Activated CD8-positive, alpha-beta memory T cell treated with anti-CD3 and anti-CD28 coated beads, Interleukin-2, amount 10 ng/mL, durations not matched to agents 7 days and 5 days (primary cell): ENCODE measurements around the gene SLC13A1. TPM values are rescaled to one million over a fixed set of nuclear protein-coding genes. Genes with fewer than 3 reads are reported as not detected.

Source experiments
- ATAC-seq: fragments of 150-1000 bp; cut with Tn5 transposase; one replicate; pipeline ENCODE4 v1.10.0; 2021; ENCODE audit warnings: moderate library complexity
- CTCF ChIA-PET: fragments of 350-600 bp; sonication (Branson Sonifier 250); formaldehyde crosslinking; loops from one replicate; lab custom pipeline; 2021; ENCODE audit warnings: antibody characterized with exemption; lab: Charles Lee
- DNase-seq: peaks from one replicate; pipeline ENCODE4 v3.0.0-alpha.2; 2020
- H3K27ac Mint-ChIP-seq: one replicate; pipeline ENCODE4 v1.8.0; 2021; ENCODE audit warnings: mild to moderate bottlenecking, mixed read lengths
- H3K27me3 Mint-ChIP-seq: one replicate; pipeline ENCODE4 v1.8.0; 2021; ENCODE audit warnings: mixed read lengths
- H3K36me3 Mint-ChIP-seq: one replicate; pipeline ENCODE4 v1.8.0; 2021; ENCODE audit warnings: mild to moderate bottlenecking, mixed read lengths
- H3K4me1 Mint-ChIP-seq: one replicate; pipeline ENCODE4 v1.8.0; 2021; ENCODE audit warnings: mixed read lengths
- H3K4me3 Mint-ChIP-seq: one replicate; pipeline ENCODE4 v1.8.0; 2021; ENCODE audit warnings: mild to moderate bottlenecking, moderate library complexity, mixed read lengths
- H3K9me3 Mint-ChIP-seq: one replicate; pipeline ENCODE4 v1.8.0; 2022; ENCODE audit warnings: low read depth, mixed read lengths
- total RNA-seq, 2 experiments: library from RNA; stranded (reverse); gene quantifications; one replicate each; pipeline ENCODE4 v1.2.3, GENCODE V29; 2021

SLC13A1 gene
- total RNA-seq, 2 experiments from 2014 or later: not detected

DNA sequence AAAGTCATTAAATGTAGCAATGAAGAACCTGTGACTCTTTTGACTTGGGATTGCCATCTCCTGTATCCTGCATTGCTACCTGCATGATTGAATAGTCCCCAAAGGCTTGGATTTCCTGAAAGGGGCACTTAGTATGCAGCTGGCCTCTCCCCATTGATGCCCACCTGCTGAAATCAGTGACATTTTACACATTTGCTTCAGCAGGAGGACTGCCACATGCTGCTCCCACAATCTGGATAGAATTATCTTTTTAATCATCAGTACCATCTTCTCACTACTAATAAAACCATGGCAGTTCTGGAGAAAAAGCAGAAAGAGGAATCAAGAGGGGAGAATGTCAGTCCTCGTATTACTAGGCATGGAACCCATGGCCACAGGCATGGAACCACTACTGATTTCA lies 67.8 kb downstream of the SLC13A1 start:
- ATAC-seq (no peak), DNase-seq (no peak)
- H3K9me3 Mint-ChIP-seq: peaks cover 10% of the 10 kb centered on the region
- no peak overlapping the region for H3K27ac Mint-ChIP-seq
- no peaks in the 10 kb centered on the region for H3K27me3 Mint-ChIP-seq
- H3K36me3 Mint-ChIP-seq: no peaks in the 10 kb centered on the region
- CTCF ChIA-PET: no interaction called here
- H3K4me1 Mint-ChIP-seq: no peaks in the 10 kb centered on the region
- no peak overlapping the region for H3K4me3 Mint-ChIP-seq

DNA sequence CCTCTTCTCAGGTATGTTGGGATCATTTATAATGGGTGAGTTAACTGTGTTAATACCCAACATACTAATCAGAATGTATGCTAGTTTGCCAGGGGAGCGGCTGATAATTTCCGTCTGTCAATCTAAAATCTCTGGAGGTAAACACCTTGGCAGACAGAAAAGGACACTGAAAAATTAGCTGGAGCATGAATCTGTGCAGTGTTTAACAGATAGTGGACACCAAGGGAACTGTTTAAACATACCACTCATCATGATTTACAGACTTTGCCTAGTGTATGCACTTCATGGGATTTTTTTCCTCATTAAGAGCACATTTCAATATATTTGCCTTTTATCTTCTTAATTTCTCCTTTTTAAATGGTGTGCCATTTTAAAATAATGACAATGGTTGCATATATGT lies 68.2 kb downstream of the SLC13A1 start:
- H3K4me1 Mint-ChIP-seq: no peaks in the 10 kb centered on the region

DNA sequence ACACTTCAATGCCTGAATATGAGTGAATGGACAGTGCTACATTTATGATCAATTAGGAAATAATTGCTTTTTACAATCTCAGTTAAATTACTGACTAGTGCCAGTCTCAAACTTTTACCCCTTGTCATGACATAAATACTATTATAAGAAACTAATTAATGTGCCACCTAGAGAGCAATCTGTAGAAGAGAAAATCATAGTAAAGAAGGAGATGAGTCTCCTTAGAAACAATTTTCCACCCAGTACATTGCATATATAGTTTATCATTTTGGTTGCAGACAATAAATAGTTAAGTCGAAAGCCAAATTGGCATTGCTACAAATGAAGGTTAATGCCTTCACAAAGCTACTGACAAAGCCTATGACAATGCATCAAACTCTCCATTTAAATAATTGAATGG lies 68.6 kb downstream of the SLC13A1 start:
- Mint-ChIP-seq H3K4me3 (no peak overlapping the region), H3K9me3 (peaks cover 10% of the 10 kb centered on the region), H3K27ac (no peak overlapping the region), H3K27me3 (no peaks in the 10 kb centered on the region), H3K36me3 (no peaks in the 10 kb centered on the region), H3K4me1 (no peaks in the 10 kb centered on the region)
- ATAC-seq (no peak), DNase-seq (no peak)
- CTCF ChIA-PET: no interaction called here

More for the DNA sequence above, 68.2 kb downstream of the SLC13A1 start:
- Mint-ChIP-seq H3K27ac (no peak overlapping the region), H3K4me3 (no peak overlapping the region), H3K27me3 (no peaks in the 10 kb centered on the region), H3K36me3 (no peaks in the 10 kb centered on the region), H3K9me3 (peaks cover 10% of the 10 kb centered on the region)
- CTCF ChIA-PET: no interaction called here
- DNase-seq (no peak), ATAC-seq (no peak)

DNA sequence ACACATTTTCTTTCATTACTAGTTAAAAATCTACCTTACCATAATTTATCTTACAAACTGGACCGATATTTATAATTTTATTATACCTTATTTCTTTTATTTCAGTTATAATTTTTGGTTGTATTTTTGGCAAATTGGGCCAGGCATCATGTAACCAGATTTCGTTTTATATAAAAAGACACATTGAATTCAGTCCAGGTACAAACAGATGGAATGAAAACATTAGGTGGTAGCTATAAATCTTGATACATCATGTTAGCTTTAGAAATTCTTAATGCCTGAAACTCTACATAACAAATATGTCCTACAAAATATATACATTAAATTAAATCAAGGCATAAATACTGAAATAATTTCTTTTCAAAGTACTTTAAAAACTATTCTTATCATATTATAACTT lies 73.1 kb downstream of the SLC13A1 start:
- no peak for DNase-seq
- no peak overlapping the region for H3K4me3 Mint-ChIP-seq
- peaks cover 8% of the 10 kb centered on the region for H3K9me3 Mint-ChIP-seq
- no peaks in the 10 kb centered on the region for H3K4me1 Mint-ChIP-seq
- CTCF ChIA-PET: no interaction called here
- H3K27me3 Mint-ChIP-seq: no peaks in the 10 kb centered on the region
- no peaks in the 10 kb centered on the region for H3K36me3 Mint-ChIP-seq
- no peak for ATAC-seq
- no peak overlapping the region for H3K27ac Mint-ChIP-seq

DNA sequence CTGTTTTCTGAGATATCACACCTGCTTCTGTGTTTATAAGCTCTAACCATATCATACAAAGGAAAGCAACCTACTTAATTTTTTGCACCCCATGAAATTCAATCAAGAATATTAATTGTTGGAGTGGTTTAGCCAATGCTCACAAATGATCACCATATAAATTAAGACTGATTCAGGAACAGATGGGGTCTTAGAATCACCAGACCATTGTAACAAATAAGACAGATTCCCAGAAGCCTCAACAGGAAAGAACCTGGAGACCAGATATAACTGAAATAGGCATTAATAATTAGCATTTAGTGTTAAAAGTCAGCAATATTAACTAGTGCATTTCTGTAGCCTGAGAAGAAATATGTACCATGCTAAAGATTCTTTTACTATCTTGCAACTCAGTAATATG lies 73.6 kb downstream of the SLC13A1 start:
- H3K9me3 Mint-ChIP-seq: peaks cover 8% of the 10 kb centered on the region
- DNase-seq (no peak), ATAC-seq (no peak)
- H3K4me3 Mint-ChIP-seq: no peak overlapping the region
- H3K4me1 Mint-ChIP-seq: no peaks in the 10 kb centered on the region
- H3K27ac Mint-ChIP-seq: no peak overlapping the region
- H3K27me3 Mint-ChIP-seq: no peaks in the 10 kb centered on the region
- CTCF ChIA-PET: no interaction called here
- H3K36me3 Mint-ChIP-seq: no peaks in the 10 kb centered on the region

DNA sequence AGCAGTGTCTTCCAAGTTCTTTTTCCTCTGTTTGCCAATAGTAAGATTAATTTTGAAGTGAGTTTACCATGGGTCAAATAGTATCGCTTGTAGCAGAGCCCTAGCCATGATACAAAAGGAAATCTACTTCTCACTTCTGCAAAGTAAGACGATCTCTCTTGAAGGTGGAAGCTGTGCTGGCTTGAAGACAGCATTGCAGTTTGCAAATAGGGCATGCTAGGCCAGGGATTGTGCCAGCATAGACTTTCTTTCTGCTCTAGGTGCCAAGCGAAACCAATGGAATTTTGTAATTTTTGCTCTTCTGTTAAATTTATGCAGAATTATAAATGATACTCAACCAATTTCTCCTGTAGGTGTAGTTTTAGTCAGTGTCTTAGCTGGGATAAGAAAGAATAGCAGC lies 74.5 kb downstream of the SLC13A1 start:
- ATAC-seq: no peak
- DNase-seq: no peak
- H3K4me3 Mint-ChIP-seq: no peak overlapping the region
- no peaks in the 10 kb centered on the region for H3K36me3 Mint-ChIP-seq
- H3K27me3 Mint-ChIP-seq: no peaks in the 10 kb centered on the region
- H3K27ac Mint-ChIP-seq: no peak overlapping the region
- CTCF ChIA-PET: no interaction called here
- H3K9me3 Mint-ChIP-seq: peaks cover 8% of the 10 kb centered on the region
- no peaks in the 10 kb centered on the region for H3K4me1 Mint-ChIP-seq

DNA sequence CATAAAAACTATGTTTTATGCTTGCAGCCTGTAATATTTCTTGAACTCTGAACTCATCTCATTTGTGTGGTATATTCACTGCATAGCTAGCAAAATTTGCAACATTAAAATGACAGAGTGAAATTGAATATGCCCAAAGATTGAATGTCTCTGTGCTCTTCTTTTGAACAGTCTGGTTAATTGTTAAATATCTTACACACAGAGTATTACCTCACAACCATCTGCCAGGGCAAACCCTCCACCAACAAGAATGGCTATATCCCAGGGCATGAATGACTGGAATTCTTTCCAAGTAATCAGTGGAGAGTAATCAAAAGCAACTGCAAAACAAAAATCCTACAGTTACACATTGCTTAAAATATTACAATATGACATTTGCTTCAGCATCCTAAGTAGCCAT lies 76.9 kb downstream of the SLC13A1 start:
- no peaks in the 10 kb centered on the region for H3K4me1 Mint-ChIP-seq
- ATAC-seq (no peak), DNase-seq (no peak)
- no peaks in the 10 kb centered on the region for H3K36me3 Mint-ChIP-seq
- no peaks in the 10 kb centered on the region for H3K27me3 Mint-ChIP-seq
- CTCF ChIA-PET: no interaction called here
- no peak overlapping the region for H3K4me3 Mint-ChIP-seq
- H3K9me3 Mint-ChIP-seq: no peaks in the 10 kb centered on the region
- H3K27ac Mint-ChIP-seq: no peak overlapping the region

DNA sequence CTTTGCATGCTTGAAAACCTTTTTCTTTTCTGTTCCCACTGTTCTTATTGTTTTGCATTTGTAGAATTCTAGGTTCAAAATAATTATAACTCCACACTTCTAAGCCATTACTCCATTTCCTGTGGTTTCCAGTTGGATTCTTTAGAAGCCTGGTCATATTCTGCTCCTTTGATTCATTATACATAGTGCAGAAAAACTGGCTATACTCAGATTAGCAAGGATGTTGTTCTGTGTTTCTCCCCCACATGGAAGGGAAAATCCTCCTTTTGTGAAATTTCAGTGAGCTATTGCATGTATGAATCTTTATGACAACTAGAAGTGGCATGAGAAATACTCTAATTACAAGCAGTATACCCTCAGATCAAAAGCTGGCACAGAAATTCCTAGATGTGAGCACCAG lies 79.5 kb downstream of the SLC13A1 start:
- Mint-ChIP-seq H3K36me3 (no peaks in the 10 kb centered on the region), H3K27me3 (no peaks in the 10 kb centered on the region), H3K9me3 (peaks cover 2% of the 10 kb centered on the region), H3K4me3 (no peak overlapping the region), H3K4me1 (no peaks in the 10 kb centered on the region), H3K27ac (no peak overlapping the region)
- ATAC-seq (no peak), DNase-seq (no peak)
- CTCF ChIA-PET: no interaction called here

DNA sequence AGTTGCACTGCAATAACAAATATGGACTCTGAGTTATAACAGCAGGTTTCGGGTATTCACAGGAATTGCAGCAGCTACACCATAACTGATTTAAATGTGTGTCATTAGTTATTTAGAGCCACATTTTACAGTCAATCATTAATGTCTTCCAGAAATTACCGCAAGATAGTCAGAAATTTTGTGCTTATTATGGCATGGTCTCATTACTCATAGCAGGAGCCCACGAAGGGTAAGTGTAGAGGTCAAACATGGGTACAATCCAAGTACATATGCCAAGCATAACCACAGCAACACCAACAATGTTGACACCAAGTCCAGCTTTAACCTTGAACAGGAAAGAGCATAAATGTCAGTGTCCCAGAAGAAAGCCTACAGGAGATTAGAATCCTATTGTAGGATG lies 84.4 kb downstream of the SLC13A1 start:
- H3K4me1 Mint-ChIP-seq: no peaks in the 10 kb centered on the region
- no peak overlapping the region for H3K4me3 Mint-ChIP-seq
- no peak for ATAC-seq
- H3K27me3 Mint-ChIP-seq: no peaks in the 10 kb centered on the region
- H3K36me3 Mint-ChIP-seq: no peaks in the 10 kb centered on the region
- CTCF ChIA-PET: no interaction called here
- H3K9me3 Mint-ChIP-seq: peaks cover 5% of the 10 kb centered on the region
- H3K27ac Mint-ChIP-seq: no peak overlapping the region
- DNase-seq: no peak

DNA sequence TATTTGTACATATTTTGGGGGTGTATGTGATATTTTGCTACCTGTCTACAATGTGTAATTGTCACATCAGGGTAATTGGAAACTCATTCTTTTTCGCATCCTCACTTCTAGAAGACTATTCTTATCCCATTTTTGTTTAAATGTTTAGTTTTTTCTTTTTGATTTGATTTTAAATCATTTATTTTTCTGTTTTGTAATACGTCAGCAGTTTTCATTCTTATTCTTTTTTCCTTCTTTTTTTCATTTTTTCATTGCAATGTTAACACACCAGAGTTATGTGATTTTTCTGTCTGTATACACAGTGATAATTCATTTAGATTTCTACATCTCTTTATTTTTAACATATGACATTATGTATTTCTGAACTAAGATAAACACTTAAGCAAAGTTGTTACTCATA lies 85.5 kb downstream of the SLC13A1 start:
- ATAC-seq: no peak
- DNase-seq: no peak
- H3K4me1 Mint-ChIP-seq: no peaks in the 10 kb centered on the region
- no peak overlapping the region for H3K27ac Mint-ChIP-seq
- H3K9me3 Mint-ChIP-seq: peaks cover 5% of the 10 kb centered on the region
- no peaks in the 10 kb centered on the region for H3K36me3 Mint-ChIP-seq
- CTCF ChIA-PET: no interaction called here
- H3K4me3 Mint-ChIP-seq: no peak overlapping the region
- no peaks in the 10 kb centered on the region for H3K27me3 Mint-ChIP-seq

DNA sequence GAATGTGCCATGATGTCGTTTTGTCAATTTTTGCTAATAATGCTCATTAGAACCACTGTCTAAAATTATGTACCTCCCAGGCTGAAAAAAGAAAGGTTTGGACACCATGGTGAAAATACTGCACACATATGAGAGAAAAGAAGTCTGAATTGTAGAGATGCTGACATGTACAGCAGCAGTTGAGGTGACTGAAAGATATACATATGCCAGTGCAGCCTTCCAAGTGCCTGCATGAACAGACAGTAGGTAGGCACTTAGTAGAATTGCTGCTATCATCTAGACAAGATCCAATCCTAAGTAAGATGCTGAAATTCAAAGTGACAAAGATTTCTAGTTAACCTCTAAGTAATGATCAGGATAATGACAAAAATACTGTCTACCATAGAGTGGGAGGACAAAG lies 86.9 kb downstream of the SLC13A1 start:
- no peak overlapping the region for H3K4me3 Mint-ChIP-seq
- DNase-seq (no peak), ATAC-seq (no peak)
- peaks cover 5% of the 10 kb centered on the region for H3K9me3 Mint-ChIP-seq
- no peak overlapping the region for H3K27ac Mint-ChIP-seq
- H3K4me1 Mint-ChIP-seq: no peaks in the 10 kb centered on the region
- CTCF ChIA-PET: no interaction called here
- H3K27me3 Mint-ChIP-seq: no peaks in the 10 kb centered on the region
- H3K36me3 Mint-ChIP-seq: no peaks in the 10 kb centered on the region

DNA sequence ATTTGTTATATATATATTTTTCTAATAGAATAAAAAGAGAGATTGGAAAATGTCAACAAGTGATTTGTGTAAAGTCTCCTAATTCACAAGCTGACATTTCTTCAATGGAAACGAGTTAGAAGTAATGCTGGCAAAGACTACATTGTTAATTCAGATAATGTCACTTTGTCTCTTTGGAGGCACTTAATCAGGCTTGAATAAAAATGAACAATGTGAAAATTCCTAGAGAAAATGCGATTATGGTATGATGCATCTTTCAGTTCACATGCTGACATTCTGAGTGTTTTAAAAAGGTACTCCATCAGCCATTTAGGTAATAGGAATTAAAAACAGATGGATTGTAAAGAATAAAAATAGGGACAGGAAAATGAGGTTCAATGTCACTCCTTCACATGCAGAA lies 100.1 kb downstream of the SLC13A1 start:
- CTCF ChIA-PET: no interaction called here

DNA sequence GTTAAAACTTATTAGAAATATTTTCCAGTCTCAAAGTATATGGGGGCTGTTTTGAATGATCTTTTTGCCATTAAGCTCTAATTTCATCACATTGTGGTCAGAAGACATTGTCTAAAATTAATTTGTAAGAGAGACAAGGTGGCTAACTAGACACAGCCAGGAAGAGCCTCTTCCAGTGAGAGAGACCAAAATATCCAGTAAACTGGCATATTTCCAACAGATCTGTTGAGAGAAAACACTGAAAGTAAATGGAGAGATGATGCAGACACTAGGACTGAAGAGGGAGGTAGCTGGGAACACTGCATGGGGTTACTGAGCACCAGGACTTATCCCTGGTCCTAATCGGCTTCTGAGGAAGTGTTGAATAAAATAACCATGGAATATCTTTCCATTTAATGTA lies 102.8 kb downstream of the SLC13A1 start:
- no peaks in the 10 kb centered on the region for H3K27me3 Mint-ChIP-seq
- H3K36me3 Mint-ChIP-seq: no peaks in the 10 kb centered on the region
- ATAC-seq (no peak), DNase-seq (no peak)
- no peaks in the 10 kb centered on the region for H3K9me3 Mint-ChIP-seq
- no peaks in the 10 kb centered on the region for H3K4me1 Mint-ChIP-seq
- CTCF ChIA-PET: no interaction called here
- H3K27ac Mint-ChIP-seq: no peak overlapping the region
- H3K4me3 Mint-ChIP-seq: no peak overlapping the region

More for the DNA sequence above, 100.1 kb downstream of the SLC13A1 start:
- DNase-seq: no peak
- Mint-ChIP-seq H3K4me1 (no peaks in the 10 kb centered on the region), H3K27me3 (no peaks in the 10 kb centered on the region), H3K36me3 (no peaks in the 10 kb centered on the region), H3K9me3 (no peaks in the 10 kb centered on the region), H3K4me3 (no peak overlapping the region), H3K27ac (no peak overlapping the region)
- ATAC-seq: no peak

DNA sequence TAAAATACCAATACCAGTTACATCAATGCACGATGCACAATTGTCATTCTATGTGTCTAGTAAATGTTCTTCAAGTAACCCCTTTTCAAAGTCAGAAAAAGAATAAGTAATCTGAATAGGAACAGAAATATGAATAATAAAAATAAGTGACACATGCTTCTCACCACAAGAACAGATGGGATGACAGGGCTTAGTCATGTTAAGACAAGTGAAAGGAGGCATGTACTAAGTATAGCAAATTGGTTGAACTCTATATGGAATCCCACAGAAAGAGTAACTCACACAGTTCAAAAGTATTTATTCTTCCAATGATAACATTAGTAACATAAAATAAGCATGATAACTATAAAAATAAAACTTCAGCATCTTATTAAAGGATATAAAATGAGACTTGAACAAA lies 103.3 kb downstream of the SLC13A1 start:
- DNase-seq (no peak), ATAC-seq (no peak)
- Mint-ChIP-seq H3K27ac (no peak overlapping the region), H3K4me3 (no peak overlapping the region), H3K27me3 (no peaks in the 10 kb centered on the region), H3K4me1 (no peaks in the 10 kb centered on the region), H3K9me3 (no peaks in the 10 kb centered on the region), H3K36me3 (no peaks in the 10 kb centered on the region)
- CTCF ChIA-PET: no interaction called here

DNA sequence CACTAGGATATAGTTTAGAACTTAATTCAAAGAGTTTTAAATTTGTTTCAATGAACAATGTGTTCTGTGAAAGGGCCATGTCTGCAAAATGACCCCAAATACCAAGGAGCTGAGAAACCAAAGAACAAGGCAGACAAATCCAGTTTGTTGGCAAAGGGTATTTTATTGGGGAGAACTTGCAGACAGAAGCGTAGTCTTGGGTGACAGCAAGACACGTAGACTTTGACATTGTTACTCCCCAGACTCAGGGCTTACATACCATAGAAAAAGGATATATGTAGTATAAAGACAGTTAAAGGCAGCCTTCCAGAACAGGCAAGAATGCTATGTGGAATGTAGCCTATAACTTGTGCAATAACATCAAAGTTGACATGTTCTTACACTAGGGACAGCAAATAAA lies 109.3 kb downstream of the SLC13A1 start:
- CTCF ChIA-PET: no interaction called here
- no peak for ATAC-seq
- no peaks in the 10 kb centered on the region for H3K36me3 Mint-ChIP-seq
- no peak for DNase-seq
- H3K4me3 Mint-ChIP-seq: no peak overlapping the region
- no peaks in the 10 kb centered on the region for H3K27me3 Mint-ChIP-seq
- peaks cover 5% of the 10 kb centered on the region for H3K9me3 Mint-ChIP-seq
- H3K4me1 Mint-ChIP-seq: no peaks in the 10 kb centered on the region
- no peak overlapping the region for H3K27ac Mint-ChIP-seq
